IMR-90 (cell line): ENCODE results near the gene GSE1. TPM values are rescaled to one million over a fixed set of nuclear protein-coding genes. Genes with fewer than 3 reads are reported as not detected.

ENCODE experiments used
- ATAC-seq: fragments of 200-7000 bp; cut with Tn5 transposase; 2 replicates; pipeline ENCODE4 v1.9.1; 2020; ENCODE audit warnings: low read depth, mild to moderate bottlenecking, moderate library complexity
- BruUV-seq: library from RNA; stranded (reverse); fragments of 400-500 nt; replicated peaks from 2 replicates; lab custom pipeline; 2021; lab: Mats Ljungman, UMichigan
- CTCF ChIA-PET: fragments of 300-600 bp; formaldehyde crosslinking; extraction: SDS; loops from one replicate; lab custom pipeline; 2021; ENCODE audit warnings: antibody characterized with exemption; lab: Yijun Ruan, JAX
- POLR2A ChIA-PET: fragments of 300-600 bp; sonication (Branson Sonifier 250); formaldehyde crosslinking; loops from one replicate; lab custom pipeline; 2022; ENCODE audit warnings: antibody characterized with exemption; ENCODE audit not compliant: unreplicated experiment; lab: Charles Lee
- DNase-seq: peaks from one replicate; pipeline ENCODE4 v3.0.0; 2013
- H2AFZ ChIP-seq: replicated peaks from 2 replicates; pipeline ENCODE3; 2013; ENCODE audit warnings: low read length, mild to moderate bottlenecking; ENCODE audit not compliant: poor library complexity
- H2AK5ac ChIP-seq: 2 replicates; pipeline ENCODE4 v1.6.1; 2013; ENCODE audit warnings: low read depth, low read length, inconsistent platforms
- H2AK9ac ChIP-seq: replicated peaks from 2 replicates; pipeline ENCODE3; 2013; ENCODE audit warnings: mild to moderate bottlenecking, low read depth, low read length, moderate library complexity; ENCODE audit not compliant: poor library complexity
- H2BK120ac ChIP-seq: 2 replicates; pipeline ENCODE4 v1.6.1; 2013; ENCODE audit warnings: low read depth, low read length, inconsistent platforms
- H2BK15ac ChIP-seq: 3 replicates; pipeline ENCODE4 v1.6.1; 2013; ENCODE audit warnings: low read depth, low read length, inconsistent platforms
- H2BK20ac ChIP-seq: 2 replicates; pipeline ENCODE4 v1.6.1; 2013; ENCODE audit warnings: low read depth, mild to moderate bottlenecking, inconsistent platforms, low read length, moderate library complexity
- H2BK5ac ChIP-seq: 2 replicates; pipeline ENCODE4 v1.6.1; 2013; ENCODE audit warnings: mild to moderate bottlenecking, low read depth, low read length, inconsistent platforms; ENCODE audit not compliant: poor library complexity, severe bottlenecking
- H3K14ac ChIP-seq: replicated peaks from 2 replicates; pipeline ENCODE4 v1.6.1; 2013; ENCODE audit warnings: low read depth, low read length, inconsistent platforms
- H3K18ac ChIP-seq: 2 replicates; pipeline ENCODE4 v1.6.1; 2013; ENCODE audit warnings: low read depth, low read length, control low read depth
- H3K23ac ChIP-seq: 2 replicates; pipeline ENCODE4 v1.6.1; 2013; ENCODE audit warnings: low read depth, low read length, inconsistent platforms
- H3K27ac ChIP-seq: 2 replicates; pipeline ENCODE4 v1.5.1; 2013; ENCODE audit warnings: mild to moderate bottlenecking, control low read depth, low read length; ENCODE audit not compliant: insufficient read depth
- H3K27me3 ChIP-seq: 2 replicates; pipeline ENCODE4 v1.6.1; 2013; ENCODE audit warnings: low read length; ENCODE audit not compliant: control insufficient read depth, insufficient read depth
- H3K36me3 ChIP-seq: 2 replicates; pipeline ENCODE4 v1.6.1; 2013; ENCODE audit warnings: low read length, mixed read lengths; ENCODE audit not compliant: control insufficient read depth, insufficient read depth
- H3K4ac ChIP-seq: 2 replicates; pipeline ENCODE4 v1.6.1; 2013; ENCODE audit warnings: low read depth, low read length, inconsistent platforms
- H3K4me1 ChIP-seq: 2 replicates; pipeline ENCODE4 v1.6.1; 2013; ENCODE audit warnings: low read length, mixed read lengths; ENCODE audit not compliant: control insufficient read depth, insufficient read depth
- H3K4me2 ChIP-seq: 2 replicates; pipeline ENCODE4 v1.6.1; 2013; ENCODE audit warnings: low read depth, mild to moderate bottlenecking, control low read depth, low read length, moderate library complexity
- H3K4me3 ChIP-seq: 2 replicates; pipeline ENCODE4 v1.5.1; 2013; ENCODE audit warnings: low read depth, mild to moderate bottlenecking, control low read depth, low read length, moderate library complexity; ENCODE audit not compliant: insufficient read depth
- H3K56ac ChIP-seq: 2 replicates; pipeline ENCODE4 v1.6.1; 2013; ENCODE audit warnings: low read length, inconsistent platforms; ENCODE audit not compliant: insufficient read depth; ENCODE audit errors: extremely low read depth
- H3K79me1 ChIP-seq, 2 experiments: 2 replicates each; pipeline ENCODE4 v1.6.1; 2013; ENCODE audit warnings: low read length in 2 of 2, inconsistent platforms in 1 of 2, low read depth in 1 of 2
- H3K9ac ChIP-seq: 2 replicates; pipeline ENCODE4 v1.6.1; 2013; ENCODE audit warnings: low read depth, low read length, control low read depth
- H3K9me1 ChIP-seq: 2 replicates; pipeline ENCODE4 v1.6.1; 2013; ENCODE audit warnings: low read length, inconsistent platforms; ENCODE audit not compliant: insufficient read depth
- H3K9me3 ChIP-seq: 2 replicates; pipeline ENCODE4 v1.6.1; 2013; ENCODE audit warnings: low read length; ENCODE audit not compliant: control insufficient read depth, insufficient read depth
- H4K20me1 ChIP-seq: 2 replicates; pipeline ENCODE4 v1.6.1; 2013; ENCODE audit warnings: low read length, inconsistent platforms; ENCODE audit not compliant: insufficient read depth
- H4K5ac ChIP-seq: 2 replicates; pipeline ENCODE4 v1.6.1; 2013; ENCODE audit warnings: mild to moderate bottlenecking, low read depth, low read length, control low read depth
- H4K8ac ChIP-seq, 2 experiments: 2 replicates each; pipeline ENCODE4 v1.6.1; 2013; ENCODE audit warnings: low read depth in 2 of 2, low read length in 2 of 2, control low read depth in 1 of 2, inconsistent platforms in 1 of 2
- H4K91ac ChIP-seq: 2 replicates; pipeline ENCODE4 v1.6.1; 2013; ENCODE audit warnings: low read depth, low read length, inconsistent platforms; ENCODE audit not compliant: insufficient read depth
- CEBPB ChIP-seq: IDR thresholded peaks from 2 replicates; pipeline ENCODE4 v1.6.1; 2012; ENCODE audit warnings: low read depth, low read length, improper control_type of control experiment
- FOS ChIP-seq: fragments of 150-350 bp; IDR thresholded peaks from 2 replicates; pipeline ENCODE4 v1.6.1; 2016; ENCODE audit warnings: low read depth, low read length
- MXI1 ChIP-seq: IDR thresholded peaks from 2 replicates; pipeline ENCODE4 v1.6.1; 2012; ENCODE audit warnings: low read depth, mild to moderate bottlenecking, low read length, moderate library complexity, borderline replicate concordance
- POLR2A ChIP-seq: IDR thresholded peaks from 2 replicates; pipeline ENCODE4 v1.6.1; 2012; ENCODE audit warnings: mild to moderate bottlenecking, low read depth, low read length
- RAD21 ChIP-seq: IDR thresholded peaks from 2 replicates; pipeline ENCODE4 v1.6.1; 2012; ENCODE audit warnings: low read length, improper control_type of control experiment
- RCOR1 ChIP-seq: IDR thresholded peaks from 2 replicates; pipeline ENCODE4 v1.6.1; 2012; ENCODE audit warnings: mild to moderate bottlenecking, low read length, improper control_type of control experiment; ENCODE audit not compliant: insufficient replicate concordance
- WGBS, 2 experiments: methylation state at CpG; one replicate each; pipeline versions ENCODE4 v1.1.5 to v1.1.7; 2013; ENCODE audit warnings: missing lambda C conversion rate in 2 of 2; ENCODE audit not compliant: insufficient read length in 1 of 2; ENCODE audit errors: extremely low coverage in 2 of 2; 5-methylcytosine and 5-hydroxymethylcytosine counted together
- dilution Hi-C: fragments of 300-500 bp; cut with HindIII; formaldehyde crosslinking; loops from one replicate; pipeline ENCODE4 v1.14.3; 2018; ENCODE audit warnings: low sequenced_read_pairs; ENCODE audit not compliant: unreplicated experiment
- in situ Hi-C: fragments of 300-500 bp; cut with MboI; formaldehyde crosslinking; loops from 3 replicates; pipeline ENCODE4 v1.14.3; 2019; ENCODE audit warnings: low sequenced_read_pairs, inconsistent platforms, mixed read lengths
- intact Hi-C: fragments of 100-400 bp; cut with micrococcal nuclease; formaldehyde crosslinking; loops from 2 replicates; pipeline ENCODE4 v1.10.0; 2022
- polyA plus RNA-seq, 3 experiments: library from polyadenylated mRNA; depleted of rRNA; stranded (reverse); fragments of >200 nt; gene quantifications; 2 replicates each; pipeline ENCODE4 v1.2.3, GENCODE V29; 2012; ENCODE audit warnings: low replicate concordance in 1 of 3
- total RNA-seq: library from RNA; depleted of rRNA; stranded (reverse); fragments of >200 nt; gene quantifications from 2 replicates; pipeline ENCODE4 v1.2.3, GENCODE V29; 2012
- TF ChIP-seq, protein P1 (sequence below): conservative IDR thresholded peaks from 2 replicates; pipeline ENCODE4 v1.5.1; 2012; ENCODE audit warnings: mild to moderate bottlenecking, low read depth, low read length, improper control_type of control experiment

Gene GSE1
- total and polyA plus RNA-seq, 2 of the 4 experiments (the other 2 are of a cell fraction), result 14.9 to 25.5 TPM

DNA sequence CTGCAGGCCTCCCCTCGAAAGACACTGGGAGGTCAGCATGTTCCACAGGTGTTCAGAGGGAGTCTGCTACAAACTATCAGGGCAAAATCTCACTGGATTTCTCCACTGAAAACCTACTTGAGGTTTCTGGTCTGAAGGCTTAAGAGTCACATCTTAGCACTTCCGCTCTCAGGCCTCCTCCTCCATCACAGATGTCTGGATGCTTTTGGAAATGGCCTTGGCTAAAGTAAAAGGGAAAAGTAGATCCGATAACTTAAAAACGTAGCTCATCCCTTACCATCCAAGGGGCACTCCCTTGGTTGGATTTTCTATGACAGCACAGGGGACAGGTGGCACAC is 61.3 kb downstream of the GSE1 start:
- Histone ChIP-seq H4K20me1 (peaks cover 13% of the 10 kb centered on the region), H3K4me3 (no peak overlapping the region), H3K4me1 (peaks cover 11% of the 10 kb centered on the region), H2BK120ac (no peak overlapping the region), H2AK5ac (no peak overlapping the region), H2AFZ (peak overlapping the region; percentile 40), H3K4me2 (no peak overlapping the region), H3K9ac (no peak overlapping the region), H3K18ac (no peak overlapping the region), H3K14ac (no peak overlapping the region), H3K56ac (no peak overlapping the region), H4K91ac (no peak overlapping the region), H3K79me1 (peaks cover 6 to 14% of the 10 kb centered on the region in 2 experiments; a peak in 3 of 4 replicates), H2BK15ac (no peak overlapping the region), H4K5ac (no peak overlapping the region), H3K9me3 (no peaks in the 10 kb centered on the region), H3K36me3 (peaks cover 38% of the 10 kb centered on the region), H4K8ac (no peak overlapping the region), H3K4ac (no peak overlapping the region), H3K27me3 (no peaks in the 10 kb centered on the region), H3K9me1 (no peaks in the 10 kb centered on the region), H3K27ac (no peak overlapping the region), H3K23ac (no peak overlapping the region; the same call in 1 of the 2 replicates), H2BK5ac (no peak overlapping the region), H2BK20ac (no peak overlapping the region), H2AK9ac (peak overlapping the region; percentile 46)
- DNase-seq (no peak), ATAC-seq (no peak)
- intact Hi-C loops (loop anchor here (2.0 kb wide), 2 partner anchors 44 to 342 kb away; no protein-coding TSS in a partner anchor), in situ Hi-C loops (no loop called here), dilution Hi-C loops (no loop called here)
- POLR2A ChIA-PET, result no interaction called here
- no TSS peak for BruUV-seq
- CTCF ChIA-PET, result no interaction called here
- no CpG with 5 or more reads among the region's 4 CpGs for WGBS, 2 experiments
- TF ChIP-seq FOS, result no peak
- TF ChIP-seq RAD21, result no peak
- no peak for TF ChIP-seq POLR2A
- TF ChIP-seq, protein P1, sequence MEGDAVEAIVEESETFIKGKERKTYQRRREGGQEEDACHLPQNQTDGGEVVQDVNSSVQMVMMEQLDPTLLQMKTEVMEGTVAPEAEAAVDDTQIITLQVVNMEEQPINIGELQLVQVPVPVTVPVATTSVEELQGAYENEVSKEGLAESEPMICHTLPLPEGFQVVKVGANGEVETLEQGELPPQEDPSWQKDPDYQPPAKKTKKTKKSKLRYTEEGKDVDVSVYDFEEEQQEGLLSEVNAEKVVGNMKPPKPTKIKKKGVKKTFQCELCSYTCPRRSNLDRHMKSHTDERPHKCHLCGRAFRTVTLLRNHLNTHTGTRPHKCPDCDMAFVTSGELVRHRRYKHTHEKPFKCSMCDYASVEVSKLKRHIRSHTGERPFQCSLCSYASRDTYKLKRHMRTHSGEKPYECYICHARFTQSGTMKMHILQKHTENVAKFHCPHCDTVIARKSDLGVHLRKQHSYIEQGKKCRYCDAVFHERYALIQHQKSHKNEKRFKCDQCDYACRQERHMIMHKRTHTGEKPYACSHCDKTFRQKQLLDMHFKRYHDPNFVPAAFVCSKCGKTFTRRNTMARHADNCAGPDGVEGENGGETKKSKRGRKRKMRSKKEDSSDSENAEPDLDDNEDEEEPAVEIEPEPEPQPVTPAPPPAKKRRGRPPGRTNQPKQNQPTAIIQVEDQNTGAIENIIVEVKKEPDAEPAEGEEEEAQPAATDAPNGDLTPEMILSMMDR, result no peak
- TF ChIP-seq CEBPB, result no peak
- TF ChIP-seq RCOR1, result no peak
- TF ChIP-seq MXI1, result no peak
